M059J (cell line): Measurements from ENCODE around the gene NOD1. TPM values are rescaled to one million over a fixed set of nuclear protein-coding genes. Genes with fewer than 3 reads are reported as not detected.
"Not testable (repeated sequence)": the region's sequence is repeated elsewhere in the genome, so short reads cannot be mapped to it uniquely, and the experiment has no call there.

Experiments
- DNase-seq: peaks from one replicate; pipeline ENCODE4 v3.0.0-alpha.2; 2012; ENCODE audit warnings: low read depth
- total RNA-seq: library from RNA; depleted of rRNA; stranded (reverse); fragments of >200 nt; shearing (Covaris generic); gene quantifications from 2 replicates; pipeline ENCODE4 v1.2.3, GENCODE V29; 2014; rRNA removed

NOD1 gene
- total RNA-seq, 1 experiment from 2014 or later, result 4.6 TPM

GRCh38 chr7:30412782-30413504 lies 65.6 kb downstream of the NOD1 start:
- peak; percentile 88 for DNase-seq

GRCh38 chr7:30411897-30412296 lies 66.7 kb downstream of the NOD1 start:
- no peak for DNase-seq

GRCh38 chr7:30411173-30411572 lies 67.4 kb downstream of the NOD1 start:
- DNase-seq, result no peak

GRCh38 chr7:30406664-30407425 lies 71.7 kb downstream of the NOD1 start:
- peak; percentile 49 for DNase-seq

- no peak for DNase-seq
These were observed 73.4 kb downstream of the NOD1 start for GRCh38 chr7:30405179-30405578.

- DNase-seq, result no peak
These were observed 75.1 kb downstream of the NOD1 start for GRCh38 chr7:30403477-30403876.

- DNase-seq, result no peak
These were observed 82.2 kb downstream of the NOD1 start for GRCh38 chr7:30396389-30396788.

GRCh38 chr7:30395676-30396075 lies 82.9 kb downstream of the NOD1 start:
- no peak for DNase-seq

GRCh38 chr7:30391806-30392205 lies 86.8 kb downstream of the NOD1 start:
- DNase-seq, result no peak

GRCh38 chr7:30390736-30391636 lies 87.6 kb downstream of the NOD1 start:
- peak; percentile 24 for DNase-seq

- DNase-seq, result no peak
These were observed 88.8 kb downstream of the NOD1 start for GRCh38 chr7:30389791-30390190.

GRCh38 chr7:30382607-30383006 lies 96.0 kb downstream of the NOD1 start:
- no peak for DNase-seq

- DNase-seq, result not testable (repeated sequence)
These were observed 97.8 kb downstream of the NOD1 start for GRCh38 chr7:30380824-30381223.

- no peak for DNase-seq
These were observed 98.3 kb downstream of the NOD1 start for GRCh38 chr7:30380294-30380693.

GRCh38 chr7:30379741-30380140 lies 98.8 kb downstream of the NOD1 start:
- DNase-seq, result no peak

- peak; percentile 43 for DNase-seq
These were observed 99.5 kb downstream of the NOD1 start for GRCh38 chr7:30379131-30379530.

- DNase-seq, result no peak
These were observed 100.3 kb downstream of the NOD1 start for GRCh38 chr7:30378275-30378674.

Other genes with a start within 250 kb of the NOD1 start
- 10.3 and 12.1 TPM in 2 replicates for gene ZNRF2, start 194.2 kb downstream of the NOD1 start, total RNA-seq
- 42.7 and 68.0 TPM in 2 replicates for gene GGCT, start 26.0 kb upstream of the NOD1 start, total RNA-seq
- gene GARS1, start 116.1 kb upstream of the NOD1 start, total RNA-seq, result 91.7 and 97.2 TPM in 2 replicates
- gene CRHR2, start 203.7 kb upstream of the NOD1 start, total RNA-seq, result not detected in 2 replicates